ENCODE results near the gene AK2.
"Not testable (repeated sequence)": the region's sequence is repeated elsewhere in the genome, so short reads cannot be mapped to it uniquely, and the experiment has no call there.

The AK2 gene

DNA sequence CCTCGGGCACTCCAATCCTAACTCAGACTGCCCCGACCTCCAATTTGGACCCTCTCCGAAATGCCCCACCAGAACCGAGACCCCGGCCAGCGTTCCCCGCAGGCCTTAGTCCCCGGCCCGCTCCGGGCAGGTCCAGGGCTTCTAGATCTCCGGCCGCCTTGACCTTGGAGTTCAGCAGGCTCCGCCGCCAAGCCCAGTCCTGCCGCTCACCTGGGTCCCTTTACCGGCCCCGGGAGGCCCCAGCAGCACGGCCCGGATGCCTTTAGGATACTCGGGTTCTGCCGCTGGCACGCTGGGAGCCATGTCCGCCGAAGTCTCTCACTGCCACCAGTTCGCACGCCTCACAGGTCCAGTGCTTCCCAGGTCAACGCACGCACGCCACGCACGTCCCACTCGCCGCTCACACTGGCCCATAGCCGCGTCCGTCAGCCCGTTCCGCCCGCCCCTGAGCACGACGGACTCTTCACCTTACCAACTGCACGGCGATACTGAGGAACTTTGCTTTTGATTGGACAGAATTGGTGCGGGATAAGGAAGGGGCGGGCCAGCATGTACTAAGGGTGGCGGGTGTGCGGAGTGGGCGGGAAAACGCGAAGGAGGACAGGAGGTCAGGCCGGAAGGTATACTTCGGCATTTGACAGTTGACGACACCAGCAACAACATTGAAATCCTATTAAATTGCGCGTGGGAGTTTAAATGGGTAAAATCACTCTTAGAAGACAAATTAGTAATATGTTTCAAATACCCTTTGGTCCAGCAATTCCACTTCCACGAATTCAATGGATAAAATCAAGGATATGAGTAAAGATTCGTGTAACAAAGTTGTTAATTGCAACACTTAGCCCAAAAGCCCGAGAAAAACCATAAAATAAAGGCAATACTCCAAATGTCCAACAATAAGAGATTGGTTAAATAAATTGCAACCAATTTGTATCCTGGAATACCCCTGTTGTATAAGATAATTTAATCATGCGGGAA, at the start of gene AK2:
Gene AK2, minus strand, starts transcription at position 358 of the 978 bp plus-strand sequence. Its CDS starts 55 bp downstream, at position 303.
- DNase-seq = peak; percentile 66 to 99 (median 95)

DNA sequence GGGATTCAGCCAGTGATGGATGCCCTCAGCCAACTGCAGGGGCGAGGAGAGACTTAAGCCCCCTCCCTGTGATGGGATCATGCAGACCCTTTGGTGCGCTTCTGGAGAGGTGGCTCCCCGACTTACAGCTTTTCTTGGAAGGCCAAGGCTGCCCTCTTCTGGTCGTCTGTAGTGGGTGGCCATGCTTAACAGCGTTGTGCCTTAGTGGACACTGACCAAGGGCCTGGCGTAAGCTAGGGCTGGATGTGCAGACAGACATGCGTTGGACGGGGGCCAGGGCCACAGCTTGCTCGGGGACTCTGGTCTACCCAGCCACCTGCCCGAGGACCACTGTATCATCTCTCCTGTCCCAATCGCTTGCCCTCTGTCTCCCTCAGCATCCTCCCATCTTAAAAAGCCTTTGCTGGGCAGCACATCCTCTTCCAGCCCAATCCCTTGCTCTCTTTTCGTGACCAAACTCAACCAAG, 49.7 kb upstream of the AK2 start:
- DNase-seq = peak in 55 of 58 donors; percentile 28 to 89 (median 69)

DNA sequence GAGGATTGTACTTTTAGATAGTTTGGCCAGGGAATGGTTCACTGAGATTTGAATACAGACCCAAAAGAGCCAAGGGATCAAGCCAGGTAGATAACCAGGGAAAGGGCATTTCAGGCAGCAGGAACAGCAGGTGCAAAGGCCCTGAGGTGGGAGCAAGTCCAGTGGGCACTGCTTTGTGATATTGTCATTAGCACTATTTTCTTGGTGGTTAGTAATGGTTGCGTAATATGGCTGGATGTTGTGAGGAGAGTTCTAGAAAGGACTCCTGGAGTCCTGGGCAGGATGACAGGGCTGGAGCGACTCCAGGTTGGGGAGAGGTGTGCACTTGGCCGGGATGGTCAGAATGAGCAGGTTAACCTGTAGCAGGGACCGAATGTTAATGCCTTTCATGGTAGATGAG, 48.6 kb upstream of the AK2 start:
- DNase-seq = no peak

DNA sequence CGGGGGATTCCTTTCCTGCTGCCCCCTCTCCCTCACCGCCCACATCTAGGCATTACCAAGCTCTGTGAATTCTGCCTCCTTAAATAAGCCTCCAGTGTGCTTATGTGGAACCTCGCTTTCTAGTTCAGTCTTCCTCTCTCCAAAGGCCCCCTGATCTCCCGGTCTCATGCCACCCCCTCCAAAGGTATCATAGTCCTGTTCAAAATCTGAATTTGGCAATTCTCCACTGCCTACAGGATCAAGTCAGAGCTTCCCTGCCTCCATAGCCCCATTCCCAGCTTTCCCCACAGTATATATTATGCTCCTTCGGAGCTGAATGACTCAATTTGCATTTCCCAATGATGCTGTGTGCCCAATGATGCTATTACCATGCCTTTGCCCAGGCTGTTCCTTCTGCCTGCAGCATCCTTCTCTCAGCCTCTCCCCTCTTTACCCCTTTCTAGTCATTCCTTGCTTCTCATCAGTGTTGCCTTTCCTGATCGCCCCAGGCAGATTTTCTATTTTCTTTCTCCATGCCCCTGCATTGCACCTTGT, 46.0 kb upstream of the AK2 start:
- peak in 4 of 58 donors; percentile 13 to 55 (median 37) for DNase-seq

DNA sequence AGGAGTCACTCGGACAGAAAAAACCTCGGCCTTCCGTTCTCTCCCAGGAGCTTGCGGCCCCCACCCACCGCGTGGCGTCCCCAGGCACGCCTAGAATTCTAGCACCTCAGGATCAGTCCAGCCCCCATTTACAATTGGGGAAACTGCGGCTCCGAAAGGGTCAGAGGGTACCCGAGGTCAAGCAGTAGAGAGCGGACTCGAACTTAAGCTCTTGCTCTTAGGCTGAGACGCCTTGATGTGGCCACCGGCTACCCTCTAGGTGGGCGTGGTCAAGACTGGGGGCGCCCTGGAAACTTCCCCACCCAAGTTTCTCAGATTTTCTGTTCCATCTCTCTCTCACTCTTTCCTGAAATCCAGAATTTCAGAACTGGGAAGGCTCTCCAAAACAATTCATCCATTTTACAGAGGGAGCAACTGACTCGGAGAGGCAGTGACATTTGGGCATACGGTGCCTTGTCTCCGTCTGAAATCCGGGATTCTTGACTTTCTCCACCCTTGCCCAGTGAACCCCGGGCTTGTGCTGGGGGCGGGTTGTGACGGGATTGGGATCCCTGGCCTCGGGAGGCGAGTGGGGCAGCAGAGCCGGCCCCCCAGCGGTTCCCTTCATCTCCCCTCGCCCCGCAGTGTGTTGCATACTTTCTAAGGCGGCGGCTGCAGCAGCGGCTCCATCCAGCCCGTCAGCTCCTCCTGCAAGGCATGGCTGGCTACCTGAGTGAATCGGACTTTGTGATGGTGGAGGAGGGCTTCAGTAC, 45.0 kb upstream of the AK2 start:
- peak in 10 of 58 donors; percentile 12 to 58 (median 20) for DNase-seq

DNA sequence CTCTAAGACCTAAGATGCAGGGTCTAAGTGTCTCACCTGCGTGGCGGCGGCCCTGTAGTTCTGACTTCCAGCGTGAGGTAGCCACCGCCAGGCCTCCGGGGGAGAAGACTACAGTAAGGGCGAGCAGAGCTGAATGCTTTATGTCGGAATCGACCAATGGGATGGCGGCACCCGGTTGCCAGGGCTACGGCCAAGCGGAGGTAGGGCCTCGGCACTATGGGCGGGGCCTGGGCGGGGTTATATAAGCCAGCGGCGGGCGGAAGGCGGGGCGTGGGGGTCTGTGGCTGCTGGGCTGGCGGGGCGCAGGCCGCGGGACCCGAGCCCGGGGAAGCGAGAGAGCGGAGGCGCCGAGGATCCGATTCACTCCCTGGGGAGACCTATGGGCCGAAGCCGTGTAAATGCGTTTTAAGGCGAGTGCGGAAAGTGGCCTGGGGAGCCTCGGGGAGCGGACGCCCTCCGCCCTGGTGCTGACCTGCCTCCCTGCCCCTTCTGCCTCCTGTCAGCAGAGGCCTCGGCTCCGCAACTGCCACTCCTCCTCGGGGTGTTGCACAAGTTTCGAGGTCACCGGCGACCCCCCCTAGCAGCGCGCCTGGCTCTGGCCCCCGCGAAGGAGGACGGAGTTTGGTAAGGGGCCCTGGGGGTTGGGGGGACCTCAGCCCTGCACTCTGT, 44.3 kb upstream of the AK2 start, which contains the start of gene AZIN2:
Gene AZIN2, plus strand, starts transcription at position 269 of the 669 bp plus-strand sequence. CDS start 1,097 bp downstream, outside the sequence.
- DNase-seq = peak; percentile 65 to 99 (median 95)

DNA sequence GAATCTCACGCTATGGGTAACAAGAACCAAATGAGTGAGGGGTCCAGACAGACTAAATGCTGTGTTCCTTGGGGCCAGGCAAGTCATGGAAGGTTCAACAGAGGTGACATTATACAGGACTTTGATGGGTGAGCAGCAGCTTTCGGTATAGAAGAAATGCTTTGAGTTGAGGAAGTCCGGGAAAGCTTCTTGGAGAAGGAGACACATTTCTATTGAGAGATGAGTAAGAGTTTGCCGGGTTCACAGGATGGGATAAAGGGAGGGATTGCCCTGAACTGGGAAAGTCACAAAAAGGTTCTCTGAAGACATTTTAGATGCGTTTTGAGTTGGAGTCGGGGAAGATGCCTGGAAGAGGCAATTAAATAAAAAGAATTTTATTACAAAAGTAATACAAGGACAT, 43.7 kb upstream of the AK2 start:
- DNase-seq = no peak

DNA sequence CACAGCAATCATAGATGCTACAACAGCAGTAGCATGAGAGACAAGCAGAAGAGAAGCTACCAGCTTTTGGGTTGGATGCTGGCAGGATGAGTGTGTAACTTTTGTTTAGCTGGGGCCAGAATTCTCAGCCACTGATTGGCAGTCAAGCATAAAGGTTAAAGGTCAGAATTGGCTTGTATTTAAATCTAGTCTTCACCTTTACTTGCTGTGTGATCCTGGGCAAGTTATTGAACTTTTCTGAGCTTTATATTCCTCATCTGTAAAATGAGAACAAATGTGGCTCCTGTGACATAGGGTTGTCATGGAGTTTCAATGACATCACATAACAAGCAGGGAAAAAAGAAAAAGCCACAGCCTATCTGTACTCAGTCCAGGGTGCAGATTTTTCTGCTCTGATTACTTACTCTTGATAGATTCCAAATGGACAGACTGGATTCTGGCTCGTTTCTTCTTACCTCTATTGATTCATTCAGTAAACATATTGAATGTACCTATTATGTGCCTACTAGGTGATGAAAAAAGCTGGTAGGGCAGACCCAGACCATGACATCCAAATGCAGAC, 41.4 kb upstream of the AK2 start:
- DNase-seq = no peak

DNA sequence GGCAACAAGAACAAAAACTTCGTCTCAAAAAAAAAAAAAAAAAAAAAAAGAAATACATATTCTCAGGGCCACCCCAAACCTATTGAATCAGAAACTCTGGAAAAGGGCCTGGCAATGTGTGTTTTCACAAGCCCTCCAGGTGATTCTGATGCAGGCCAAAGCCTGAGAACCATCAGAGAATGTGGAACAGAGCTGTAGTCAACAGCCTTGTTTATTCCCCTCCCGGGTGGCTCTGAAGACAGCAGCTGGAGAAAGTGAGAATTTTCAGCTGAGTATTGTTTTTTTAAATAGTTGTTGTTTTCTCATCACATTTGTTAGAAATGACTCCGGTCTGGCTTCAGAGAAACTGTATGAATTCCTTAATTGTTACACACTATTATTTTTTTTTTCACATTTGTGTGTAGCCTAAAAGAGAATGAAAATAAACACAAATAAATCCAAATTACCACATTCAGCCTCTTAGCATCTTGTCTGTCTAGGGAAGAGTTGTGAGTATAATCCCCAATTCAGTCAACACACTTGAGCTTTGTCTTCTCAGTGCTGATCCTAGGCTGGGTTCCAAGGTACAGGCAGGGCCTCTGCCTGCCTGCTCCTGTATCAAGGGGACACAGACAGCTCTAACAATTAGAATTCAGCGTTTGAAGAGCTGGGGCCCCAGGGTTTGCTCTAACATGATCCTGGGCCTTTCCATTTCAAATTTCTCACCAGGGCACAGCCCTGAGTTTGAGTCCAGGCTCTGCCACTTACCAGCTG, 37.7 kb upstream of the AK2 start:
- DNase-seq = peak in 45 of 58 donors; percentile 8 to 94 (median 53)

DNA sequence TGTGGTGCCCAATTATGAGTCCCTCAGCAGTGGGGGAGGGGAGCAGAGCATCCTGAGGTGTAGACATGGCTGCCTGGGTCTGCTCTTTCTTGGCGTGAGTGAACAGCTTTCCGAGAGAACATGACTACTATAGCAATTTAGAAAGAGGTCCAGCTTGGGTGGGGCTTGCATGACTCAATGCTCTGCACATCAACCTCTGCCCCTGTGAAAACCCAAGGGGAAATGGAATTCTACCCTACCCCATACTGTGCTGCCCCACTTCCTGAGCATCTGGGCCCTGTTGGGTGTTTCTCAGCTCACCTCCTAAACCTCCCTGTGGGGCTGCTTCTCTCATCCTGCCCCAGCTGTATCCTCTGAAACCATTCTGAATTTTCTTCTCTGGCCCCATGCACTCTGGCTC, 36.0 kb upstream of the AK2 start:
- DNase-seq = no peak

DNA sequence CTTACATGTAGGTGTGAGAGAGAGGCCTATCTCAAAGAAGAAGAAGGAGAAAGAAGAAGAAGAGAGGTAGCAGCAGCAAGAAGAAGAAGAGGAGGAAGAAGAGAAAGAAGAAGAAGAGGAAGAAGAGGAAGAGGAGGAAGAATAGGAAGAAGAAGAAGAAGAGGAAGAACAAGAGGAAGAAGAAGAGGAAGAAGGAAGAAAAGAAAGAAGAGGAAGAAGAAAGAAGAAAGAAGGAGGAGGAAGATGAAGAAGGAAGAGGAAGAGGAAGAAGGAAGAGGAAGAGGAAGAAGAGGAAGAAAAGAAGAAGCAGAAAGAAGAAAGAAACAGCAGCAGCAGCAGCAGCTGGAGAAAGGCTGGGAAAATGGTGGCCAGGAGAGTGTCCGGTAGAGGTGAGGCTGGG, 33.9 kb upstream of the AK2 start:
- no peak for DNase-seq

DNA sequence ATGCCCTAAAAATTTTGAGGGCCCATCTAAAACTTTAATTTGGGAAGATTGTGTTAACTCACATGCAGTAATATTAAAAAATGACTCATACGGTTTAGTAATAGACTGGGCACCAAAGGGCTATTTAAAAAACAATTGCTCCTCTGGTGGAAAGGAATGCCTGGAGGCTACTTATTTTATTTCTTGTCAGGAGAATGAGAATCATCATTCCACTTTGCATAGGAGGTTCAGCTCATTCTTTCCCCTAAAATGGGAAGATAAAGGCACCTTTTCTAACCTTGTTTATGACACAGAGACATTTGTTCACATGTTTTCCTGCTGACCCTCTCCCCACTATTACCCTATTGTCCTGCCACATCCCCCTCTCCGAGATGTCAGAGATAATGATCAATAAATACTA, 31.4 kb upstream of the AK2 start:
- not testable (repeated sequence) for DNase-seq

DNA sequence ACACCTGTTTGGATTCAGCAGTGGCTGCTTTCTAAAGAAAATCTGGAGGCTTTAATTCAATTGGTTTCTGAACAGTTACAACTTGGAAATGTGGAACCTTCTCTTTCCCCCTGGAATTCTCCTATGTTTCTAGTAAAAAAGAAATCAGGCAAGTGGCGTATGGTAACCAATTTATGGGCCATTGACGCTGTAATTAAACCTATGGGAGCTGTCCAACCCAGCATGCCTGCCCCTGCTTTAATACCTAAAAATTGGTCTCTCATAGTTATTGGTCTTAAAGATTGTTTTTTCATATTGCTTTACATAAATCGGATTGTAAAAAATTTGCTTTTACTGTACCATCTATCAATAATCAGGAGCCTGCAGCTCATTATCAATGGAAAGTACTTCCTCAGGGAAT, 29.8 kb upstream of the AK2 start:
- DNase-seq = not testable (repeated sequence)

DNA sequence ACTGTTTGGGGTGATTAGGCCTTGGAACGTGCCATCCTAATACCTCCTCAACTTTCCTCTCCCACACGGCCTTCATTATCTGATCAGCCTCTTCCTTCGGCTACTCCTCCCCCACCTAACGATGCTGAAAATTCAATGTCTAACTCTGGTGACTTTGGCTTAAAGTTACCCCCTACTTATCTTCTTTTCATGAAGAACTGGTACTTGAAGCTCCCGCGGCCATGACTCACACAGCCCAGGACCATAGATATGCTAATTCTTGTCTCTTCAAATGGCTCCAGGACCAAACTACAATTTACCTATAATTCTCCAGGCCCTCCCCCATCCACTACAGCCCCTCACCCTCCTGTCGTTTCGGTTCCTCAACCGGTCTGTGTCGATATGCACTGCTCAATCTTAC, 28.6 kb upstream of the AK2 start:
- no peak for DNase-seq

DNA sequence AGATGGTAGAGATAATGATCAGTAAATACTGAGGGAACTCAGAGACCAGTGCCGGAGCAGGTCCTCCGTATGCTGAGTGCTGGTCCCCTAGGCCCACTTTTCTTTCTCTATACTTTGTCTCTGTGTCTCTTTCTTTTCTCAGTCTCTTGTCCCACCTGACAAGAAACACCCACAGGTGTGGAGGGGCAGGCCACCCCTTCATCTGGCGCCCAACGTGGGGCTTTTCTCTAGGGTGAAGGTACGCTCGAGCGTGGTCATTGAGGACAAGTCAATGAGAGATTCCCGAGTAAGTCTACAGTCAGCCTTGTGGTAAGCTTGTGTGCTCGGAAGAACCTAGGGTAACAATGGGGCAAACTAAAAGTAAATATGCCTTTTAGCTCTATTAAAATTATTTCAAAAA, 27.6 kb upstream of the AK2 start:
- not testable (repeated sequence) for DNase-seq

DNA sequence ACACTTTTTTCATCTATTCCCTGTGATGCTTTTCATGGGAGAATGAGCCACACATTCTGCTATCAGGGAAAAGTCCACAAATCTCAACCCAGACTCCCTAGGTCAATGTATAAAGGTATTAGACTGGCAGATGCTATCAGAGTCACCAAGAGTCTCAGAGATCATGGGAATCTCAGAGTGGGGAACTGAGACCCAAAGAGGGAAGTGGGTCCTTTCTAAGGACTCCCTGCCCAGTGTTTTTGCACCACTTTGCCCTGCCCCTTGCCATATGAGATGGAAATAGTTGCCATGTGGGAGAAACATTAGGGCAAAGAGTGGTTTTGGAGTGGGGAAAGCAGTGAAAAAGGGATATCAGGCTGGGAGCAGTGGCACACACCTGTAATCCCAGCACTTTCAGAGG, 25.2 kb upstream of the AK2 start:
- DNase-seq = no peak

DNA sequence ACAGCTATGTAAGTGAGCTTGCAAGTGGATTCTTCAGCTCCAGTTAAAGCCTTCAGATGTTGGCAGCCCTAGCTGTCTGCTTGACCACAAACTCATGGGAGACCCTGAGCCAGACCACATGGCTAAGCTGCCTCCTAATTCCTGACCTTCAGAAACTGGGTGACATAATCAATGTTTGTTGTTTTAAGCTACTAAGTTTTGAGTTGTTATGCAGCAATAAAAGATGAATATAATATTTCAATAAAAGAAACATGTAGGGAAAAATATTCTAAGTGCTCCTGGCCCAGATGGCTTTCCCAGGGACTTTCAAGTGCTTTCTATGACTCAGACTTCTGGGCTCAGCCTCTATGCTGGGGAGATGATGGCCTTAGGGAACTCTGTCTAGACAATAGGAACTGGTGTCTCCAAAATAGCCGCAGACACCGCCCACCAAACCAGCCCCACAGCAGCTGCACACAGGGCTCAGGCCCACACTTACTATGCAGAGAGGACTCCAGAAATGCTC, 23.9 kb upstream of the AK2 start:
- DNase-seq = peak in 42 of 58 donors; percentile 11 to 63 (median 38)

DNA sequence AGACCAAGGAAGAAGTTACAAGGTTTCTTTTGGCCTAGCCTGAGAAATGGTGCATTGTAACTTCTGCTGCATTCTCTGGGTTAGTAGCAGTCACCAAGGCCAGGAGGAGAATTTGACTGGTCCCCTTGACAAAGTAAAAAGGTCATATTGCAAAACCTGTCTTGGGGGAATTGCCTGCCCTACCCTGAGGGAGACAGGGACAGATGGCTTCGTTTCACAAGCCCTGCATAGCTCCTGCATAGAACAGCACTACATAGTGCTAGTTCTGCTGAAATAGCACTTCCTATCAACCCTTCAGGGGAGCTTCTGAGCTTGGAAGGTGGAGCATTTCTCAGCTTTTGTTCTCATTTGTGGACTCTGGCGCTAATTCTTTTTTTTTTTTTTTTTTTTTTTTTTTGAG, 20.4 kb upstream of the AK2 start:
- DNase-seq = no peak

DNA sequence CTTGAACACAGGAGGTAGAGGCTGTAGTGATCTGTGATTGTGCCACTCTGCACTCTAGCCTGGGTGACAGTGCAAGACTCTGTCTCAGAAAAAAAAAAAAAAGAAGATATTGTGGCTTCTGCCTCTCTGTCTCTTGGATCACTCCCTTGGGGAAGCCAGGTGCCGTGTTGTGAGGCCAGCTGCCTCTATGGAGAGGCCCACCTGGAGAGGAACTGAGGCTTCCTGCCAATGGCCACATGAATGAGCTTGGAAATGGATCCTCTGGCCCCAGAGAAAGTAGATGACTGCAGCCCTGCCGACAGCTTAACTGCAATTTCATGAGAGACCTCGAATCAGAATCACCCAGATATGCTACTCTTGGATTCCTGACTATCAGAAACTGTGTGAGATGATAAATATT, 19.7 kb upstream of the AK2 start:
- DNase-seq = no peak

All from anterior cingulate cortex (tissue), 58 donors.